ENCODE results near the gene AMBRA1.

Gene AMBRA1

GRCh38 chr11:46404476-46405017 is 189.3 kb downstream of the AMBRA1 start:
- no peaks in the 10 kb centered on the region for H3K9me3 ChIP-seq (ENCODE audit: control insufficient read depth, low read length)
- H3K27me3 ChIP-seq (ENCODE audit: control insufficient read depth, insufficient read depth, low read length) = no peaks in the 10 kb centered on the region
- H3K9ac ChIP-seq (ENCODE audit: low read length) = no peak overlapping the region
- H3K36me3 ChIP-seq (ENCODE audit: control insufficient read depth, insufficient read depth, low read length) = peaks cover 6% of the 10 kb centered on the region
- H3K4me1 ChIP-seq (ENCODE audit: control insufficient read depth, insufficient read depth, low read length) = no peaks in the 10 kb centered on the region
- H3K4me3 ChIP-seq (ENCODE audit: low read length) = no peak overlapping the region

- no peaks in the 10 kb centered on the region for H3K4me1 ChIP-seq (ENCODE audit: control insufficient read depth, insufficient read depth, low read length)
- H3K9ac ChIP-seq (ENCODE audit: low read length) = no peak overlapping the region
- H3K36me3 ChIP-seq (ENCODE audit: control insufficient read depth, insufficient read depth, low read length) = peaks cover 3% of the 10 kb centered on the region
- H3K4me3 ChIP-seq (ENCODE audit: low read length) = no peak overlapping the region
- no peaks in the 10 kb centered on the region for H3K9me3 ChIP-seq (ENCODE audit: control insufficient read depth, low read length)
- H3K27me3 ChIP-seq (ENCODE audit: control insufficient read depth, insufficient read depth, low read length) = no peaks in the 10 kb centered on the region
These were observed 190.6 kb downstream of the AMBRA1 start for GRCh38 chr11:46402957-46403902.

- Histone ChIP-seq H3K27me3 (ENCODE audit: control insufficient read depth, insufficient read depth, low read length) (peaks cover 2% of the 10 kb centered on the region), H3K36me3 (ENCODE audit: control insufficient read depth, insufficient read depth, low read length) (peaks cover 6% of the 10 kb centered on the region), H3K9ac (ENCODE audit: low read length) (no peak overlapping the region), H3K9me3 (ENCODE audit: control insufficient read depth, low read length) (no peaks in the 10 kb centered on the region), H3K4me3 (ENCODE audit: low read length) (no peak overlapping the region), H3K4me1 (ENCODE audit: control insufficient read depth, insufficient read depth, low read length) (peaks cover 9% of the 10 kb centered on the region)
These were observed 196.3 kb downstream of the AMBRA1 start for GRCh38 chr11:46397526-46397925.

- no peak overlapping the region for H3K9ac ChIP-seq (ENCODE audit: low read length)
- no peak overlapping the region for H3K4me3 ChIP-seq (ENCODE audit: low read length)
- H3K36me3 ChIP-seq (ENCODE audit: control insufficient read depth, insufficient read depth, low read length) = peaks cover 6% of the 10 kb centered on the region
- peaks cover 34% of the 10 kb centered on the region for H3K27me3 ChIP-seq (ENCODE audit: control insufficient read depth, insufficient read depth, low read length)
- H3K9me3 ChIP-seq (ENCODE audit: control insufficient read depth, low read length) = no peaks in the 10 kb centered on the region
- H3K4me1 ChIP-seq (ENCODE audit: control insufficient read depth, insufficient read depth, low read length) = peaks cover 32% of the 10 kb centered on the region
These were observed 200.1 kb downstream of the AMBRA1 start for GRCh38 chr11:46393759-46394158.

- H3K27me3 ChIP-seq (ENCODE audit: control insufficient read depth, insufficient read depth, low read length) = peaks cover 39% of the 10 kb centered on the region
- H3K4me1 ChIP-seq (ENCODE audit: control insufficient read depth, insufficient read depth, low read length) = peaks cover 32% of the 10 kb centered on the region
- no peak overlapping the region for H3K9ac ChIP-seq (ENCODE audit: low read length)
- H3K36me3 ChIP-seq (ENCODE audit: control insufficient read depth, insufficient read depth, low read length) = peaks cover 5% of the 10 kb centered on the region
- H3K9me3 ChIP-seq (ENCODE audit: control insufficient read depth, low read length) = no peaks in the 10 kb centered on the region
- H3K4me3 ChIP-seq (ENCODE audit: low read length) = no peak overlapping the region
These were observed 200.6 kb downstream of the AMBRA1 start for GRCh38 chr11:46393231-46393616.

- Histone ChIP-seq H3K27me3 (ENCODE audit: control insufficient read depth, insufficient read depth, low read length) (peaks cover 45% of the 10 kb centered on the region), H3K9ac (ENCODE audit: low read length) (peak overlapping the region; percentile 28), H3K36me3 (ENCODE audit: control insufficient read depth, insufficient read depth, low read length) (no peaks in the 10 kb centered on the region), H3K9me3 (ENCODE audit: control insufficient read depth, low read length) (no peaks in the 10 kb centered on the region), H3K4me3 (ENCODE audit: low read length) (peak overlapping the region; percentile 4), H3K4me1 (ENCODE audit: control insufficient read depth, insufficient read depth, low read length) (peaks cover 32% of the 10 kb centered on the region)
These were observed 201.2 kb downstream of the AMBRA1 start for GRCh38 chr11:46392421-46393230.

- Histone ChIP-seq H3K4me1 (ENCODE audit: control insufficient read depth, insufficient read depth, low read length) (peaks cover 34% of the 10 kb centered on the region), H3K4me3 (ENCODE audit: low read length) (peak within 1 kb of the TSS; percentile 4), H3K27me3 (ENCODE audit: control insufficient read depth, insufficient read depth, low read length) (peaks cover 54% of the 10 kb centered on the region), H3K9me3 (ENCODE audit: control insufficient read depth, low read length) (no peaks in the 10 kb centered on the region), H3K36me3 (ENCODE audit: control insufficient read depth, insufficient read depth, low read length) (no peaks in the 10 kb centered on the region), H3K9ac (ENCODE audit: low read length) (peak within 1 kb of the TSS; percentile 28)
These were observed 202.0 kb downstream of the AMBRA1 start, which contains the start of gene CHRM4 for GRCh38 chr11:46391578-46392420. Gene CHRM4, minus strand, starts transcription at chr11:46391776. Its CDS starts 5,219 bp downstream, at chr11:46386557.

- peaks cover 54% of the 10 kb centered on the region for H3K27me3 ChIP-seq (ENCODE audit: control insufficient read depth, insufficient read depth, low read length)
These were observed 202.6 kb downstream of the AMBRA1 start for GRCh38 chr11:46391186-46391577.

GRCh38 chr11:46390331-46391171 is 203.3 kb downstream of the AMBRA1 start:
- H3K4me3 ChIP-seq (ENCODE audit: low read length) = no peak overlapping the region
- H3K9me3 ChIP-seq (ENCODE audit: control insufficient read depth, low read length) = no peaks in the 10 kb centered on the region
- H3K27me3 ChIP-seq (ENCODE audit: control insufficient read depth, insufficient read depth, low read length) = peaks cover 54% of the 10 kb centered on the region
- H3K9ac ChIP-seq (ENCODE audit: low read length) = no peak overlapping the region
- no peaks in the 10 kb centered on the region for H3K36me3 ChIP-seq (ENCODE audit: control insufficient read depth, insufficient read depth, low read length)
- peaks cover 37% of the 10 kb centered on the region for H3K4me1 ChIP-seq (ENCODE audit: control insufficient read depth, insufficient read depth, low read length)

More at GRCh38 chr11:46391186-46391577, 202.6 kb downstream of the AMBRA1 start:
- no peaks in the 10 kb centered on the region for H3K36me3 ChIP-seq (ENCODE audit: control insufficient read depth, insufficient read depth, low read length)
- H3K4me3 ChIP-seq (ENCODE audit: low read length) = no peak overlapping the region
- H3K4me1 ChIP-seq (ENCODE audit: control insufficient read depth, insufficient read depth, low read length) = peaks cover 37% of the 10 kb centered on the region
- H3K9me3 ChIP-seq (ENCODE audit: control insufficient read depth, low read length) = no peaks in the 10 kb centered on the region
- H3K9ac ChIP-seq (ENCODE audit: low read length) = no peak overlapping the region

- Histone ChIP-seq H3K4me3 (ENCODE audit: low read length) (no peak overlapping the region), H3K36me3 (ENCODE audit: control insufficient read depth, insufficient read depth, low read length) (no peaks in the 10 kb centered on the region), H3K9ac (ENCODE audit: low read length) (no peak overlapping the region), H3K27me3 (ENCODE audit: control insufficient read depth, insufficient read depth, low read length) (peaks cover 54% of the 10 kb centered on the region), H3K9me3 (ENCODE audit: control insufficient read depth, low read length) (no peaks in the 10 kb centered on the region), H3K4me1 (ENCODE audit: control insufficient read depth, insufficient read depth, low read length) (peaks cover 45% of the 10 kb centered on the region)
These were observed 204.1 kb downstream of the AMBRA1 start for GRCh38 chr11:46389450-46390330.

Measured in mucosa of stomach (tissue), 1 donor.